Neural cell (in vitro differentiated cells): Measurements from ENCODE around the gene ZNRD2.

Experiments used
- CTCF ChIP-seq: fragments of 450-650 bp; IDR thresholded peaks from 2 replicates; pipeline ENCODE4 v1.5.1; 2014; ENCODE audit warnings: antibody characterized with exemption, mild to moderate bottlenecking, moderate library complexity; ENCODE audit not compliant: poor library complexity, severe bottlenecking
- EZH2 ChIP-seq: fragments of 200-600, 300-800 bp; shearing (Covaris generic), sonication (generic); IDR thresholded peaks from 2 replicates; pipeline ENCODE4 v1.6.1; 2014; ENCODE audit warnings: antibody characterized with exemption, low read length, borderline replicate concordance, mild to moderate bottlenecking; ENCODE audit not compliant: insufficient read depth, poor library complexity, severe bottlenecking
- POLR2AphosphoS5 ChIP-seq: IDR thresholded peaks from 2 replicates; pipeline ENCODE4 v1.6.1; 2012
- REST ChIP-seq: IDR thresholded peaks from 2 replicates; pipeline ENCODE4 v1.6.1; 2012; ENCODE audit warnings: borderline replicate concordance
- TAF1 ChIP-seq: IDR thresholded peaks from 2 replicates; pipeline ENCODE4 v1.6.1; 2012; ENCODE audit warnings: low read depth

- TF ChIP-seq CTCF (no peak), REST (no peak), POLR2AphosphoS5 (no peak), EZH2 (no peak), TAF1 (no peak)
These were observed 40.7 kb upstream of the ZNRD2 start for GRCh38 chr11:65529475-65530156.
